Measurements from ENCODE around the gene ALG9. TPM values are rescaled to one million over a fixed set of nuclear protein-coding genes. Genes with fewer than 3 reads are reported as not detected.

ALG9 gene
- total RNA-seq, result 16.8 TPM

- Histone ChIP-seq H3K4me3 (peak within 1 kb of the TSS; percentile 92 to 97), H3K4me1 (peaks cover 0 to 8% of the 10 kb centered on the region in 2 donors), H3K27me3 (no peaks in the 10 kb centered on the region), H3K27ac (peak within 1 kb of the TSS; percentile 85 to 96), H3K9me3 (no peaks in the 10 kb centered on the region), H3K36me3 (peaks cover 17 to 21% of the 10 kb centered on the region in 2 donors)
- peak; percentile 22 to 89 for DNase-seq (ENCODE audit: low spot score in 2 of 2)
- peak in 1 of 3 experiments; percentile 40 for TF ChIP-seq CTCF (IDR thresholded peaks at IDR 0.05)
- intact Hi-C loops (cut with DNase I), result loop anchor here (2.0 to 5.0 kb wide), 3 partner anchors 40 to 201 kb away; partner anchors contain the start of genes CRYAB, NKAPD1 and PIH1D2
Measured at GRCh38 chr11:111870886-111871692, at the start of gene ALG9. TSS of gene ALG9 (minus strand) at chr11:111871581. CDS start at chr11:111871482, 99 bp downstream.

GRCh38 chr11:111920908-111921307, 49.5 kb upstream of the ALG9 start:
- H3K27ac ChIP-seq, result peak overlapping the region; percentile 78 to 92
- H3K4me1 ChIP-seq, result peaks cover 8 to 49% of the 10 kb centered on the region in 2 donors
- H3K36me3 ChIP-seq, result no peaks in the 10 kb centered on the region
- H3K27me3 ChIP-seq, result no peaks in the 10 kb centered on the region
- intact Hi-C loops (cut with DNase I), result loop anchor here (10.0 kb wide), 1 partner anchor 374 kb away; no protein-coding TSS in a partner anchor
- H3K9me3 ChIP-seq, result no peaks in the 10 kb centered on the region
- TF ChIP-seq CTCF (IDR thresholded peaks at IDR 0.05), result no peak
- DNase-seq (ENCODE audit: low spot score in 2 of 2), result no peak
- H3K4me3 ChIP-seq, result no peak overlapping the region

- no peaks in the 10 kb centered on the region for H3K27me3 ChIP-seq
- no peaks in the 10 kb centered on the region for H3K9me3 ChIP-seq
- H3K36me3 ChIP-seq, result no peaks in the 10 kb centered on the region
- H3K4me1 ChIP-seq, result peaks cover 2 to 35% of the 10 kb centered on the region in 2 donors
- intact Hi-C loops (cut with DNase I), result no loop called here
- H3K4me3 ChIP-seq, result no peak within 1 kb of the TSS
- peak in 1 of 2 donors; percentile 64 for DNase-seq (ENCODE audit: low spot score in 2 of 2)
- H3K27ac ChIP-seq, result peak within 1 kb of the TSS; percentile 29 to 98
- no peak for TF ChIP-seq CTCF (IDR thresholded peaks at IDR 0.05)
Measured at GRCh38 chr11:111918390-111919256, 47.2 kb upstream of the ALG9 start, which contains the start of gene C11orf52. TSS of gene C11orf52 (plus strand) at chr11:111918913. CDS start at chr11:111918973, 60 bp downstream.

GRCh38 chr11:111917788-111918187, 46.4 kb upstream of the ALG9 start:
- Histone ChIP-seq H3K36me3 (no peaks in the 10 kb centered on the region), H3K27ac (peak overlapping the region; percentile 5 to 98), H3K4me3 (no peak overlapping the region), H3K9me3 (no peaks in the 10 kb centered on the region), H3K4me1 (peaks cover 0 to 32% of the 10 kb centered on the region in 2 donors), H3K27me3 (no peaks in the 10 kb centered on the region)
- TF ChIP-seq CTCF (IDR thresholded peaks at IDR 0.05), result no peak
- intact Hi-C loops (cut with DNase I), result no loop called here
- DNase-seq (ENCODE audit: low spot score in 2 of 2), result no peak

- DNase-seq (ENCODE audit: low spot score in 2 of 2), result no peak
- H3K4me3 ChIP-seq, result no peak overlapping the region
- H3K27ac ChIP-seq, result peak overlapping the region; percentile 5 to 98
- H3K9me3 ChIP-seq, result no peaks in the 10 kb centered on the region
- H3K36me3 ChIP-seq, result no peaks in the 10 kb centered on the region
- no peak for TF ChIP-seq CTCF (IDR thresholded peaks at IDR 0.05)
- no peaks in the 10 kb centered on the region for H3K27me3 ChIP-seq
- peaks cover 0 to 28% of the 10 kb centered on the region in 2 donors for H3K4me1 ChIP-seq
- intact Hi-C loops (cut with DNase I), result no loop called here
Measured at GRCh38 chr11:111917312-111917711, 45.9 kb upstream of the ALG9 start.

Data from ascending aorta (tissue), 2 donors.